Tibial nerve (tissue), 4 donors: Measurements from ENCODE around the gene ARPIN. TPM values are rescaled to one million over a fixed set of nuclear protein-coding genes. Genes with fewer than 3 reads are reported as not detected.

Source experiments
- DNase-seq, 2 donors: peaks; one replicate each; pipeline ENCODE4 v3.0.0-alpha.2; 2019; ENCODE audit warnings: low spot score in 2 of 2
- H3K27ac ChIP-seq, 4 donors: fragments of 200-600 bp; sonication (generic) in 3 of 4; one replicate each; pipeline ENCODE4 v1.5.1; 2017 to 2019; ENCODE audit warnings: mild to moderate bottlenecking in 1 of 4
- H3K27me3 ChIP-seq, 2 donors: fragments of 200-600 bp; sonication (generic) in 1 of 2; one replicate each; pipeline versions ENCODE4 v1.5.1 to v1.6.0; 2017 to 2019
- H3K36me3 ChIP-seq, 3 donors: fragments of 200-600 bp; sonication (generic); one replicate each; pipeline ENCODE4 v1.5.1; 2018 to 2019
- H3K4me1 ChIP-seq, 4 donors: fragments of 200-600 bp; sonication (generic) in 3 of 4; one replicate each; pipeline ENCODE4 v1.5.1; 2017 to 2019
- H3K4me3 ChIP-seq, 4 donors: fragments of 200-600 bp; sonication (generic) in 3 of 4; one replicate each; pipeline ENCODE4 v1.5.1; 2017 to 2019; ENCODE audit warnings: mild to moderate bottlenecking in 1 of 4, moderate library complexity in 1 of 4
- H3K9me3 ChIP-seq, 4 donors: fragments of 200-600 bp; sonication (generic) in 3 of 4; one replicate each; pipeline ENCODE4 v1.5.1; 2017 to 2019
- EP300 ChIP-seq, 2 donors: sonication (generic); formaldehyde crosslinking; IDR thresholded peaks; one replicate each; pipeline ENCODE4 v1.6.1; 2017; ENCODE audit warnings: antibody characterized with exemption in 2 of 2, mild to moderate bottlenecking in 1 of 2
- POLR2A ChIP-seq, 2 donors: fragments of 450-650 bp; IDR thresholded peaks; one replicate each; pipeline ENCODE4 v1.6.1; 2017; ENCODE audit warnings: antibody characterized with exemption in 2 of 2, mild to moderate bottlenecking in 2 of 2, moderate library complexity in 2 of 2
- WGBS, 2 donors: methylation state at CpG; one replicate each; pipeline ENCODE4 v1.1.5; 2018; 5-methylcytosine and 5-hydroxymethylcytosine counted together
- total RNA-seq, 4 donors: library from RNA; depleted of rRNA; stranded (reverse); fragments of >200 nt; gene quantifications; one replicate each; pipeline ENCODE4 v1.1.0, GENCODE V29; 2016
- TF ChIP-seq, protein P1 (sequence below), 5 experiments: fragments of 200-600 bp in 3 of 5; fragments of 450-650 bp in 2 of 5; sonication (generic) in 3 of 5; IDR thresholded peaks; one replicate each; pipeline ENCODE4 v1.5.1; 2016 to 2019; ENCODE audit warnings: antibody characterized with exemption in 5 of 5, mild to moderate bottlenecking in 3 of 5, moderate library complexity in 2 of 5

ARPIN gene
- total RNA-seq, 4 donors from 2014 or later = 21.0 to 32.6 (median 25.6) TPM

DNA sequence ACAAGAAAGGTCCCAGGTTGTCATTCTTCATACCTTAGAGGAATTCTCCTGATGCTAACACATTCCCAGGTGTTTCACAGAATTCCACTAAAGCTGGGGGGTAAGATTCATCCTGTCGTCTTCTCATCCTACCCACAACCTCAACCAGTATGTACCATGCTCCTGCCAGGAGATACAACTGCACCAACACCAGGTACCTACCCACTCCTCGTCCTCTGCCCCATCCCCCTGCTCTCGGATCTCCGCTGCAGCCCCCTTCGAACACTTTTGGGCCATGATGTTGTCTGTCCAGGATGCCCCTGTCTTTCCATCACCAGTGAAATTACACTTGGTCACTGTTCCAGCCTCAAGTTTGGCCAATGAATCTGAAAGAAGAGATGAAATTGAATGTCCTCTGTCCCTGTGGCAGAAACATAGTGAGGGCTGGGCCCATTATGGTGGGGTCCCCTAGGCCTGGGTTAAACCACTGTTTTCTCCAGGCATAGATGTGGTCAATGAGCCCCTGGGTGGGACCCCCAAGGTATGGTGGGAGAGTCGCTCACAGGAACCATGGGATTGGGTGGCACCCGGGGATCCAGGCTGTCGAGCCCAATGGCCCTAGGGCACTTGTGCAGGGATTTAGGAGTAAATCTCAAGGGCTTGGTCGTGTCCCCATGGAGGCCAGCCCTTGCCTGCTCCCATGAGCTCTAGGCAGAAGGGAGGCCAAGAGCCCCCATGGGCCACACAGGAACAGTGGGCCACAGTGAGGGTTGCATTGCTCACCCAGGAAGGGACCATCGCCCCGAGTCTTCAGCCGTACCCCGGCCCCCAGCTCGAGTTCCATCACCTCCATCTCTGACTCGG is 9.5 kb downstream of the ARPIN start:
- Histone ChIP-seq H3K36me3 (peaks cover 0 to 87% (median 0%) of the 10 kb centered on the region in 3 donors), H3K27me3 (no peaks in the 10 kb centered on the region), H3K27ac (no peak overlapping the region), H3K4me3 (no peak overlapping the region), H3K9me3 (no peaks in the 10 kb centered on the region), H3K4me1 (no peaks in the 10 kb centered on the region)
- WGBS, 2 donors = 91 to 96% methylated on average over 12 to 15 of the region's 15 CpGs
- DNase-seq = no peak
- TF ChIP-seq EP300 (IDR thresholded peaks at IDR 0.05) = no peak
- no peak for TF ChIP-seq POLR2A (IDR thresholded peaks at IDR 0.05)
- TF ChIP-seq, protein P1, sequence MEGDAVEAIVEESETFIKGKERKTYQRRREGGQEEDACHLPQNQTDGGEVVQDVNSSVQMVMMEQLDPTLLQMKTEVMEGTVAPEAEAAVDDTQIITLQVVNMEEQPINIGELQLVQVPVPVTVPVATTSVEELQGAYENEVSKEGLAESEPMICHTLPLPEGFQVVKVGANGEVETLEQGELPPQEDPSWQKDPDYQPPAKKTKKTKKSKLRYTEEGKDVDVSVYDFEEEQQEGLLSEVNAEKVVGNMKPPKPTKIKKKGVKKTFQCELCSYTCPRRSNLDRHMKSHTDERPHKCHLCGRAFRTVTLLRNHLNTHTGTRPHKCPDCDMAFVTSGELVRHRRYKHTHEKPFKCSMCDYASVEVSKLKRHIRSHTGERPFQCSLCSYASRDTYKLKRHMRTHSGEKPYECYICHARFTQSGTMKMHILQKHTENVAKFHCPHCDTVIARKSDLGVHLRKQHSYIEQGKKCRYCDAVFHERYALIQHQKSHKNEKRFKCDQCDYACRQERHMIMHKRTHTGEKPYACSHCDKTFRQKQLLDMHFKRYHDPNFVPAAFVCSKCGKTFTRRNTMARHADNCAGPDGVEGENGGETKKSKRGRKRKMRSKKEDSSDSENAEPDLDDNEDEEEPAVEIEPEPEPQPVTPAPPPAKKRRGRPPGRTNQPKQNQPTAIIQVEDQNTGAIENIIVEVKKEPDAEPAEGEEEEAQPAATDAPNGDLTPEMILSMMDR (IDR thresholded peaks at IDR 0.05) = no peak

- Histone ChIP-seq H3K4me3 (no peak overlapping the region), H3K27me3 (no peaks in the 10 kb centered on the region), H3K4me1 (no peaks in the 10 kb centered on the region), H3K9me3 (no peaks in the 10 kb centered on the region), H3K36me3 (peaks cover 0 to 64% (median 0%) of the 10 kb centered on the region in 3 donors), H3K27ac (no peak overlapping the region)
- no peak for DNase-seq
- TF ChIP-seq POLR2A (IDR thresholded peaks at IDR 0.05) = no peak
- TF ChIP-seq, protein P1 (IDR thresholded peaks at IDR 0.05) = no peak
- no peak for TF ChIP-seq EP300 (IDR thresholded peaks at IDR 0.05)
- 79 to 85% methylated on average over 6 of the region's 6 CpGs for WGBS, 2 donors
Measured at GRCh38 chr15:89900849-89901248, 11.9 kb downstream of the ARPIN start.

- peaks cover 0 to 56% (median 0%) of the 10 kb centered on the region in 3 donors for H3K36me3 ChIP-seq
- no peak for DNase-seq
Measured at GRCh38 chr15:89899951-89900567, 12.7 kb downstream of the ARPIN start.

GRCh38 chr15:89899295-89899945 is 13.3 kb downstream of the ARPIN start:
- no peak for TF ChIP-seq EP300 (IDR thresholded peaks at IDR 0.05)
- no peak for TF ChIP-seq POLR2A (IDR thresholded peaks at IDR 0.05)
- Histone ChIP-seq H3K27me3 (no peaks in the 10 kb centered on the region), H3K9me3 (no peaks in the 10 kb centered on the region), H3K4me3 (no peak overlapping the region), H3K27ac (no peak overlapping the region), H3K36me3 (peaks cover 0 to 49% (median 0%) of the 10 kb centered on the region in 3 donors), H3K4me1 (no peaks in the 10 kb centered on the region)
- WGBS, 2 donors = 76 to 82% methylated on average over 12 of the region's 12 CpGs
- no peak for DNase-seq

More at GRCh38 chr15:89899951-89900567, 12.7 kb downstream of the ARPIN start:
- H3K9me3 ChIP-seq = no peaks in the 10 kb centered on the region
- H3K27me3 ChIP-seq = no peaks in the 10 kb centered on the region
- H3K27ac ChIP-seq = no peak overlapping the region
- TF ChIP-seq, protein P1 (IDR thresholded peaks at IDR 0.05) = no peak
- TF ChIP-seq EP300 (IDR thresholded peaks at IDR 0.05) (no peak), POLR2A (IDR thresholded peaks at IDR 0.05) (no peak)
- WGBS, 2 donors = 88 to 92% methylated on average over 3 of the region's 3 CpGs
- H3K4me3 ChIP-seq = no peak overlapping the region
- H3K4me1 ChIP-seq = no peaks in the 10 kb centered on the region

GRCh38 chr15:89898614-89899294 is 14.0 kb downstream of the ARPIN start:
- Histone ChIP-seq H3K4me3 (no peak overlapping the region), H3K36me3 (peaks cover 0 to 43% (median 0%) of the 10 kb centered on the region in 3 donors), H3K27me3 (no peaks in the 10 kb centered on the region), H3K27ac (no peak overlapping the region), H3K9me3 (no peaks in the 10 kb centered on the region), H3K4me1 (no peaks in the 10 kb centered on the region)
- TF ChIP-seq POLR2A (IDR thresholded peaks at IDR 0.05) (no peak), EP300 (IDR thresholded peaks at IDR 0.05) (no peak)
- TF ChIP-seq, protein P1 (IDR thresholded peaks at IDR 0.05) = peak in 4 of 5 experiments; percentile 10 to 36 (median 18)
- 66 to 67% methylated on average over 7 of the region's 7 CpGs for WGBS, 2 donors
- no peak for DNase-seq
